Right lobe of liver (tissue), 4 donors: Measurements from ENCODE around the gene CYP4A22.

ENCODE experiments used
- POLR2A ChIP-seq: fragments of 450-650 bp; IDR thresholded peaks from one replicate; pipeline ENCODE4 v1.6.1; 2017; ENCODE audit warnings: antibody characterized with exemption, mild to moderate bottlenecking
- TF ChIP-seq, protein P1 (sequence below), 4 donors: fragments of 200-600 bp in 3 of 4; fragments of 450-650 bp in 1 of 4; IDR thresholded peaks; one replicate each; pipeline versions ENCODE4 v1.5.1 to v1.8.0; 2016 to 2022; ENCODE audit warnings: antibody characterized with exemption in 4 of 4, mild to moderate bottlenecking in 2 of 4
- donor health status: DM: no; HTN: no; CAD: no.
- donor health status: DM: no; HTN: no; CAD: no.
- donor health status: DM: no; HTN: yes; CAD: no.

DNA sequence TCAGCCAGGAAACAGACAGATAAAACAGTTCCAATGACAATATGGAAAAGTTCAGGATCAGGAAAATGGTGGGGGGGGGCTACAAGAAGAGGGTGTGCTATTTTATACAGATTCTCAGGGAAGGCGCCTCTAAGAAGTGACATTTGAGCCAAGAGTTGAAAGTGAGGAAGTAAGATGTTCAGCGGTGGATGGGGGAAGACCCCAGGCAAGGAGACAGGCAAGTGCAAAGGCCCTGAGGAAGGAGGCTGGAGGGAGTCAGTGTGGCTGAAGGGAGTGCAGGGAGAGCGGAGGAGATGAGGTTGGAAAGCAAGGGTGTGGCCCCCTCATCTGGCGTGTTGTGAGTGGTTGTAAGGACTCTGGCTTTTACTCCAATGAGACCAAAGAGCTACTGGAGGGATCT lies 61.0 kb downstream of the CYP4A22 start:
- no peak for TF ChIP-seq POLR2A
- TF ChIP-seq, protein P1, sequence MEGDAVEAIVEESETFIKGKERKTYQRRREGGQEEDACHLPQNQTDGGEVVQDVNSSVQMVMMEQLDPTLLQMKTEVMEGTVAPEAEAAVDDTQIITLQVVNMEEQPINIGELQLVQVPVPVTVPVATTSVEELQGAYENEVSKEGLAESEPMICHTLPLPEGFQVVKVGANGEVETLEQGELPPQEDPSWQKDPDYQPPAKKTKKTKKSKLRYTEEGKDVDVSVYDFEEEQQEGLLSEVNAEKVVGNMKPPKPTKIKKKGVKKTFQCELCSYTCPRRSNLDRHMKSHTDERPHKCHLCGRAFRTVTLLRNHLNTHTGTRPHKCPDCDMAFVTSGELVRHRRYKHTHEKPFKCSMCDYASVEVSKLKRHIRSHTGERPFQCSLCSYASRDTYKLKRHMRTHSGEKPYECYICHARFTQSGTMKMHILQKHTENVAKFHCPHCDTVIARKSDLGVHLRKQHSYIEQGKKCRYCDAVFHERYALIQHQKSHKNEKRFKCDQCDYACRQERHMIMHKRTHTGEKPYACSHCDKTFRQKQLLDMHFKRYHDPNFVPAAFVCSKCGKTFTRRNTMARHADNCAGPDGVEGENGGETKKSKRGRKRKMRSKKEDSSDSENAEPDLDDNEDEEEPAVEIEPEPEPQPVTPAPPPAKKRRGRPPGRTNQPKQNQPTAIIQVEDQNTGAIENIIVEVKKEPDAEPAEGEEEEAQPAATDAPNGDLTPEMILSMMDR (IDR thresholded peaks at IDR 0.05): no peak
